Measurements from ENCODE around the gene MBNL1.

DNA sequence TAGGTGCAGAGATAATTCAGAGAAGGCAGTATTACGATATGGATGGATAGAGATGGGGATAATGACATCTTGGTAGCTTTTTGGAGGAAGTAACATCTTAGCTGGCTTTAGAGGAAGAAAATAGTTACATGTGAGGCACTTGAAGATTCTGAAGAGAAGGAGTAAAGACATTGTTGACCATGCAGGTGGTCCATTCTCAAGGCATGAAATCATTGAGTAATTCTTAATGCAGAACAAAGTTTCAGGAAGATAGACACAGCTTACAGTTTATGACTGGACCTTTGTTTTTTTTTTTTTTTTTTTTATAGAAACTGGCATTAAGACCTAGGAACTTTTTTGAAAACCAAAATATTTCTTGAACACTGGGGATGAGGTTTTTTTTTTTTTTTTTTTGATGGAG is 28.2 kb downstream of the MBNL1 start:
- TF ChIP-seq CTCF (IDR thresholded peaks at IDR 0.05) (no peak), POLR2AphosphoS5 (IDR thresholded peaks at IDR 0.05; ENCODE audit: insufficient read depth in 1 of 2, low read depth in 1 of 2) (no peak), POLR2A (IDR thresholded peaks at IDR 0.05) (no peak)

Measured in vagina (tissue), 2 donors.